Psoas muscle (tissue), 8 donors: ENCODE results near the gene SMCO4. TPM values are rescaled to one million over a fixed set of nuclear protein-coding genes. Genes with fewer than 3 reads are reported as not detected.

ENCODE experiments used
- ATAC-seq, 4 donors: fragments of 200-7000 bp; cut with Tn5 transposase; one replicate each; pipeline ENCODE4 v1.9.1; 2020; ENCODE audit warnings: moderate library complexity in 3 of 4, mild to moderate bottlenecking in 2 of 4
- DNase-seq, 2 donors: peaks; one replicate each; pipeline ENCODE4 v3.0.0-alpha.2; 2020
- H3K27ac ChIP-seq: fragments of 200-600 bp; one replicate; pipeline ENCODE4 v1.8.0; 2022
- H3K27me3 ChIP-seq, 3 donors: fragments of 200-600 bp in 1 of 3; one replicate each; pipeline versions ENCODE4 v1.6.1 to v1.8.0; 2013 to 2022; ENCODE audit warnings: low read length in 2 of 3, mild to moderate bottlenecking in 2 of 3, moderate library complexity in 1 of 3; ENCODE audit not compliant: insufficient read depth in 3 of 3
- H3K36me3 ChIP-seq, 2 donors: fragments of 200-600 bp in 1 of 2; one replicate each; pipeline versions ENCODE4 v1.6.1 to v1.8.0; 2013 to 2022; ENCODE audit warnings: low read depth in 1 of 2, mild to moderate bottlenecking in 1 of 2, moderate library complexity in 1 of 2; ENCODE audit not compliant: insufficient read depth in 1 of 2
- H3K4me1 ChIP-seq: fragments of 200-600 bp; one replicate; pipeline ENCODE4 v1.8.0; 2022
- H3K4me3 ChIP-seq: fragments of 200-600 bp; one replicate; pipeline ENCODE4 v1.8.0; 2022; ENCODE audit warnings: mild to moderate bottlenecking
- H3K9me3 ChIP-seq: fragments of 200-600 bp; one replicate; pipeline ENCODE4 v1.8.0; 2022
- WGBS, 3 donors: extraction: QIAGEN DNeasy Blood & Tissue Kit; methylation state at CpG; one replicate each; pipeline versions ENCODE4 v1.1.6 to v1.1.7; 2013; 5-methylcytosine and 5-hydroxymethylcytosine counted together
- intact Hi-C, 2 donors: fragments of 100-400 bp; cut with DNase I; formaldehyde crosslinking; loops; one replicate each; pipeline versions ENCODE4 v1.11.0 to v1.14.2; 2022
- polyA plus RNA-seq, 3 donors: library from polyadenylated mRNA; stranded (reverse); fragments of 200-250 nt; gene quantifications; one replicate each; pipeline ENCODE4 v1.2.3, GENCODE V29; 2013
- total RNA-seq, 4 donors: library from RNA; stranded (reverse); fragmentation: NEBNext Ultra II Directional in 2 of 4; extraction: Animal tissue kit (Norgen Biotek cat#: 25700) in 2 of 4; gene quantifications; one replicate each; pipeline versions ENCODE4 v1.2.1 to v1.2.4, GENCODE V29; 2021 to 2023
- TF ChIP-seq, protein P1 (sequence below): fragments of 200-600 bp; IDR thresholded peaks from one replicate; pipeline ENCODE4 v1.8.0; 2022; ENCODE audit warnings: antibody characterized with exemption
- donor health status: healthy with polysubstance abuse.
- donor health status: DM: no; HTN: no; CAD: no; lungs with moderate emphysema.
- donor health status: Bipolar disorder and iron deficiency.
- donor health status: healthy.
- donor health status: DM: yes; HTN: yes; CAD: no.
- donor health status: DM: no; HTN: no; CAD: no.
- donor health status: DM: no; HTN: no; CAD: no.
- donor health status: DM: yes; HTN: yes; CAD: no.

Gene SMCO4
- total and polyA plus RNA-seq, 7 donors = 3.5 to 21.8 (median 8.6) TPM

- no peaks in the 10 kb centered on the region for H3K4me1 ChIP-seq
- no peaks in the 10 kb centered on the region for H3K27me3 ChIP-seq
- no peak overlapping the region for H3K4me3 ChIP-seq
- DNase-seq (no peak), ATAC-seq (no peak)
- no peaks in the 10 kb centered on the region for H3K36me3 ChIP-seq
- TF ChIP-seq, protein P1, sequence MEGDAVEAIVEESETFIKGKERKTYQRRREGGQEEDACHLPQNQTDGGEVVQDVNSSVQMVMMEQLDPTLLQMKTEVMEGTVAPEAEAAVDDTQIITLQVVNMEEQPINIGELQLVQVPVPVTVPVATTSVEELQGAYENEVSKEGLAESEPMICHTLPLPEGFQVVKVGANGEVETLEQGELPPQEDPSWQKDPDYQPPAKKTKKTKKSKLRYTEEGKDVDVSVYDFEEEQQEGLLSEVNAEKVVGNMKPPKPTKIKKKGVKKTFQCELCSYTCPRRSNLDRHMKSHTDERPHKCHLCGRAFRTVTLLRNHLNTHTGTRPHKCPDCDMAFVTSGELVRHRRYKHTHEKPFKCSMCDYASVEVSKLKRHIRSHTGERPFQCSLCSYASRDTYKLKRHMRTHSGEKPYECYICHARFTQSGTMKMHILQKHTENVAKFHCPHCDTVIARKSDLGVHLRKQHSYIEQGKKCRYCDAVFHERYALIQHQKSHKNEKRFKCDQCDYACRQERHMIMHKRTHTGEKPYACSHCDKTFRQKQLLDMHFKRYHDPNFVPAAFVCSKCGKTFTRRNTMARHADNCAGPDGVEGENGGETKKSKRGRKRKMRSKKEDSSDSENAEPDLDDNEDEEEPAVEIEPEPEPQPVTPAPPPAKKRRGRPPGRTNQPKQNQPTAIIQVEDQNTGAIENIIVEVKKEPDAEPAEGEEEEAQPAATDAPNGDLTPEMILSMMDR = no peak
- H3K9me3 ChIP-seq = no peaks in the 10 kb centered on the region
- intact Hi-C loops = no loop called here
- WGBS, 3 donors = 86 to 96% (median 93%) methylated on average over 4 of the region's 4 CpGs
- no peak overlapping the region for H3K27ac ChIP-seq
Observed at GRCh38 chr11:93498161-93498560, 45.0 kb downstream of the SMCO4 start.

DNA sequence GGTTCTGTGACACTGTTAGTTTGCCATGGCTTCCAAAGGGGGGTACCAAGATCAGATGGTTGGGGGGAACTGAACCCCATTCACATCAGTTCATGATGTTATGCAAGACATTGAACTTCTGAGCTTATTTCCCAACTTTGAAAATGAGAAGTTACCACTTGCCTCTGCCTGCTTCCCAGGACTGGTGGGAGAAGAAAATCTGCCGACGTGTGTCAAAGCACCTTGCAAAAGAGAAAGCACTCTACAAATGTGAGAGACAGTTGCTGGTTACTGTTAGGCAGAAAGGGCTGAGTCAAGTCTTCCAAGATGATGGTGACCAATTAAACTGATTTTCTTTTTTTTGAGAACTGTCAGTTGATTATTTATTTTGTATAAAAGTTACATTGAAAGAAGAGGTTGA is 45.6 kb downstream of the SMCO4 start:
- Histone ChIP-seq H3K27me3 (no peaks in the 10 kb centered on the region), H3K9me3 (no peaks in the 10 kb centered on the region), H3K27ac (no peak overlapping the region), H3K4me3 (no peak overlapping the region), H3K4me1 (no peaks in the 10 kb centered on the region), H3K36me3 (no peaks in the 10 kb centered on the region)
- ATAC-seq (no peak), DNase-seq (no peak)
- TF ChIP-seq, protein P1 = no peak
- 86 to 96% (median 93%) methylated on average over 2 of the region's 2 CpGs for WGBS, 3 donors
- intact Hi-C loops = no loop called here

DNA sequence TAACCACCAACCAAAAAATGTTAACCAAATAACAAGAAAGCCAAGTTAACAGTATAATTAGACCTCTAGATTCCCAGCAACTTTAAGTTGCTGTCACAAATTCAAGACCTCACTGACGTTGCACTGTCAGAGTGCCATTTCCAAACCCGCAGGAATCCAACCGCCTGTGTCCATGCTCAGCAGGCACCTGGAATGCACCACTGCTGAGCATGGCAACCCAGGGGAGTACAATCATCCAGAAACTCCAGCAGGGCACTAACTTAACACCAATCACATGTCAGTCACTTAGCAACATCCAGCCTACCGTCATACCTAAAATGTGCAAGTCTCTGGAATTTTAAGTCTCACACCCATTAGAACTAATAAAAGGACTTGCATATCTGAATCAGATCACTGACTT is 48.8 kb downstream of the SMCO4 start:
- H3K27ac ChIP-seq = no peak overlapping the region
- H3K4me3 ChIP-seq = no peak overlapping the region
- intact Hi-C loops = no loop called here
- H3K9me3 ChIP-seq = no peaks in the 10 kb centered on the region
- H3K27me3 ChIP-seq = no peaks in the 10 kb centered on the region
- DNase-seq (no peak), ATAC-seq (no peak)
- no peaks in the 10 kb centered on the region for H3K4me1 ChIP-seq
- WGBS, 3 donors = 72 to 84% (median 78%) methylated on average over 4 of the region's 4 CpGs
- TF ChIP-seq, protein P1 = no peak
- no peaks in the 10 kb centered on the region for H3K36me3 ChIP-seq

DNA sequence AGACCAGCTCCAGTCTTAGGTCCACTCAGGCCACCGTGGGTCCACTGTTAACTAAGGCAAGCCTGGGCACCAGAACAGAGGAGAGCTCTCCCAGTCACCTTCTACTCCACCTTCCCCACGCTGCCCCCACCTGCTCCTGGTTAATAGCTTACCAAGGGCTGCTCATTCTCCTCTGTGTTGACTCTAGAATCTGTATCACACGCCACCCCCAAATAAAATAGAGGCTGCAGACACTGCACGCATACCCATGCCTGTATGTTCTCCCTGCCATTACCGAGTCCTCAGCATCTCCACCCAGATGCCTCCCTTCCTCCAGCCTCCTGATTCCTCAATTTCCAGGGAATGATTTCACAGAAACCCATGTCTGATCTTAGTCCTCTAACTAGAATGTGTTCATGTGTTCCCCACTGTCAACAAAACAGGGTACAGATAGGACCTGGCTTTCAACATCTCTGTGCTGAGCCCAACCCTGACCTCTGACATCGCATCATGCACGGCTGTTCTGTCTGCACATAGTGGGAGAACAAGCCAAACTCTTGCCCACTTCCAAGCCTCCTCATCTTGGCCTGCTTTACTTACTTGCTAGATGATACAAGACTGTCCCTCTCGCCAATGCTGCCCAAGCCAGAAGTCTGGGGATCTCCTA is 49.8 kb downstream of the SMCO4 start:
- H3K4me1 ChIP-seq = no peaks in the 10 kb centered on the region
- no peak overlapping the region for H3K4me3 ChIP-seq
- H3K27me3 ChIP-seq = no peaks in the 10 kb centered on the region
- TF ChIP-seq, protein P1 = no peak
- no peaks in the 10 kb centered on the region for H3K36me3 ChIP-seq
- H3K9me3 ChIP-seq = no peaks in the 10 kb centered on the region
- intact Hi-C loops = no loop called here
- H3K27ac ChIP-seq = no peak overlapping the region
- WGBS, 3 donors = 88 to 93% (median 88%) methylated on average over 7 to 8 of the region's 8 CpGs
- no peak for ATAC-seq
- DNase-seq = no peak
